Right lobe of liver (tissue), 4 donors: ENCODE measurements around the gene BTG2.

Experiments used
- CTCF ChIP-seq, 4 donors: fragments of 200-600 bp in 3 of 4; fragments of 450-650 bp in 1 of 4; IDR thresholded peaks; one replicate each; pipeline versions ENCODE4 v1.5.1 to v1.8.0; 2016 to 2022; ENCODE audit warnings: antibody characterized with exemption in 4 of 4, mild to moderate bottlenecking in 2 of 4
- POLR2A ChIP-seq: fragments of 450-650 bp; IDR thresholded peaks from one replicate; pipeline ENCODE4 v1.6.1; 2017; ENCODE audit warnings: antibody characterized with exemption, mild to moderate bottlenecking
- donor health status: DM: no; HTN: no; CAD: no.
- donor health status: DM: no; HTN: no; CAD: no.
- donor health status: DM: no; HTN: yes; CAD: no.

GRCh38 chr1:203283597-203283996 is 21.7 kb upstream of the BTG2 start:
- TF ChIP-seq CTCF (IDR thresholded peaks at IDR 0.05) (no peak), POLR2A (no peak)
